Pons (tissue), 1 donor: ENCODE measurements around the gene CNMD.

ENCODE experiments used
- DNase-seq: peaks from one replicate; pipeline ENCODE4 v3.0.0-alpha.2; 2016; ENCODE audit warnings: low spot score

CNMD gene

DNA sequence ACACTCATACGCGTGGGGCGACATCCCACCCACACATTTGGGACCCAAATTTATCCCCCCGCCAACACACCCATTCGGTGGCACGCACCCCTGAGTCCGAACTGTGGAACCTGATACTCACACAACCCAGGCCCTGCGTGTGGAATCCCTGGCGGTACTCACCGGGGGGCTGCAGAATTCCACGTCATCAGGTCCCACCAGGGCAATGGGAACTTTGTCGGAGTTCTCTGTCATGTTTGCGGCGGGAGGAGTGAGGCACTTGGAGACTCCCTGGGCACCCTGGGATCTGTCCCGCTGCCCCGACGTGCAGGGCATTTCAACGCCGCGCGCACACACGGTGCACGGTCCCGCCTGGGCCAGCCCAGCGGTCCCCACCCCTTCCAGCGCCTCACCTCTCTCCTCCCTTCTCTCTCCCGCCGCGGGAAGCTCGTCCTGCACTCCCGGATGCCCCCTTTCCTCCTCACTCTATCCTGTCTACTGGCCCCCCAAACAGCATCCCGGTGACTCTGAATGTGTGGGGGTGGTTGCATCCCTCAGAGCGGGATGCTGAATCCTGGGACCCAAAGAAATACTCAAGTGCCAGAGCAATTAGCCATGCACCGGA lies at the start of gene CNMD:
CNMD (minus strand) TSS at position 353 of the 604 bp plus-strand sequence; CDS start at position 234, 119 bp downstream.
- DNase-seq, result no peak

DNA sequence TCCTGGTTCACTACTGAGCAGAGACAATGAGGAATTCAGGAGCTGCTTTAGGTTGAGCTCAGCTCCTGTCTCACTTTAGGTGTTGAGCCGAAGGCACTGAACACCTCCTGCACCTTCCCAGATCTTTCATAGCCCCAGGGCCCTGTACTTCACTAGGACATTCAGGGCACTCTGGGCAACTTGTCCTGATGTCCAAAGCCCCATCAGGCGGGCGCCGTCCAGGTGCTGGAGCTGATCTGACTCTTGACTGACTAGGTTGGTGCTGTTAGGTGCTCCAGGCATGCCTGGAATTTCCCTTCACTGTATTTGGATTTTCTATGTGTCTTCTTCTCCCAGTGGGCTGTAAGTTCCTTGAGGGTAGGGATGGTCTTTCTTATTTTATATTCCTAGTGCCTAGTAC lies 48.4 kb upstream of the CNMD start:
- no peak for DNase-seq

DNA sequence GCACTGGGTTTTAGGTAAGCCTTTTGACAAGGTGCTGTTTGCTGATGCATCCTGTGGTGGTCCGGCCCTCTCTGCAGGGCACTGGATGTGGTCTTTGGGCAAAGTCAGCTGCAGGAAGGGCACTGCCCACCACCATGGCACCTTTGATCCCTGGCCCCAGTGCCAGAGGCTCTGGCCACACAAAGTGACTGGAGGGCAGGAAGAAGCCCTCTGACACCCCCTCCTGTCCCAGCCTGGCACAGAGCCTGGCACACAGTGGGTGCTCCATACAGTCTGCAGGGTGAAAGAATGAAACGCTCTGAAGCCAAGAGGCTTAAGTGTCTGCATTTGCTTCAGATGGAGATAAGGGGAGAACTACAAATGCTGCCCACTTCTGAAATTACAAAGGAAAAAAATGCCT lies 47.6 kb upstream of the CNMD start:
- no peak for DNase-seq

DNA sequence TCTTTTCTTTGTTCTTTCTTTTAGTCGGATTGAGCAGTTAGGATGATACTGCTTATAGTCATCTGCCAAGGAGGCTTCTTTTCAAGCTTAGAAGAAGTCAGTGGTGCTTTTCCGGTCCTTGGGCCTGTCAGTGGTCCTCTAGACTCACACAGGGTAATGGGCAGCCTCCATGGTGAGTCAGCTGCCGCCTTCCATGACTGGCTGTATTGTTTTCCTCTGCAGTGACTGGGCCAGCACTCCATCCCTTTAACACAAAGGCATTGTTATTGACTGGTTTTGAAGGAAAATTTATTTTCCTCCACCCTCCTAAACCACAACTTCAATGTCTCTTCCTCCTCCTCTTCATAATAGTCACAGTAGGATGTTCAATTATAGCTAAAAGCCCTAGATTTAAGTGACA lies 47.1 kb upstream of the CNMD start:
- peak; percentile 94 for DNase-seq

DNA sequence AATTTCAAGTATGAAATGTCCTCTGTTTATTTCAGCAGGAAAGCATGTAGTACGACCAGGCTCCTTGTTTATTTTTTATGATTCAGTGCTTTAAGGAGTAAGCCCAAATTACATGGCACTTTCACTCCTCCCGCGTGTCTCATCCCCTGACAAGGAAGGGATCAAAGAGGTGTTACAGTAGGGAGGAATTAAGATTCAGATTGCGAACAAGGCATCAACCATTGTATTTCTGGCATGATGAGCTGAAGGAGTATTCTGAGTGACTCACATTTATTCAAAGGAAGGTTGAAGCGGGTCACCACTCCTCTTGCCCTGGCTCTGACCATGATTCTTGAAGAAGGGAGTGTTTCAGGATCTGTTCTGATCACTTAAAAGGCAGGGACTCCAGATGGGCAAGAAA lies 46.1 kb upstream of the CNMD start:
- DNase-seq, result no peak

GRCh38 chr13:52784591-52785340 lies 45.1 kb upstream of the CNMD start:
- DNase-seq, result no peak

DNA sequence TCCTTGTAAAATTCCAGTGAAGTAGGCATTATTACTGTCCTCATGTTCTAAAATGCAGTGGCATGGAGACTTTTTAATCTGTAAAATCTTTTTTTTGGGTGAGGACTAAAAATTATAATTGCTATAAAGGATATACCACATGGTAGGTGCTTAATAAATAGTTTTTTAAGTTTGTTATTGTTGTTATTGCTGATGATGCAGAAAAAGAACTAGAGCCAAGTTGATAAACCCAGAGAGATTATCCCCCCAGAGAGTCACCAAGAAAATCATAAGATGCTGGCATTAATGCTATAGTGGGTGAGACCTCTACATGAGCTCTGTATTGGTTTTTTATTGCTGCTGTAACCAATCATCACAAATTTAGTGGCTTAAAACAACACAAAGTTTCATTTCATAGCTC lies 44.3 kb upstream of the CNMD start:
- DNase-seq, result no peak

GRCh38 chr13:52782471-52783448 lies 43.1 kb upstream of the CNMD start:
- DNase-seq, result no peak

DNA sequence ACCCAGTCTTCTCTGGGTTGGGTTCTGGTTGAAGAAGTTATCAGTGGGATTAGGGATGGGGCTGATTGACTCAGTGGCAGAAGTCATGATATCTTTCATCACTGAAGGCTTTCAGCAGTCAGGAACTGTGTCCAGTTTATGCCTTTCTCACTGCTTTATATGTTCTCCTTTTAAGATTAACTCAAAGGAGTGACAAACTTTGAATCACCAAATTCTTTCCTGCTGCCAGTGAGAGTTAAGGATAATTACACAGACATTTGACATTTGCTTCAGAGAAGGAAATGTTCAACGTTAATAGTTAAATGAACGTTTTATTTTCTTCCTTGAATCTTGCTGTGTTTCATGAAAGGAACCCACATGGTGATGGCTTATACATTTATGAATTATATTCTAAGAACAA lies 41.0 kb upstream of the CNMD start:
- DNase-seq, result no peak

DNA sequence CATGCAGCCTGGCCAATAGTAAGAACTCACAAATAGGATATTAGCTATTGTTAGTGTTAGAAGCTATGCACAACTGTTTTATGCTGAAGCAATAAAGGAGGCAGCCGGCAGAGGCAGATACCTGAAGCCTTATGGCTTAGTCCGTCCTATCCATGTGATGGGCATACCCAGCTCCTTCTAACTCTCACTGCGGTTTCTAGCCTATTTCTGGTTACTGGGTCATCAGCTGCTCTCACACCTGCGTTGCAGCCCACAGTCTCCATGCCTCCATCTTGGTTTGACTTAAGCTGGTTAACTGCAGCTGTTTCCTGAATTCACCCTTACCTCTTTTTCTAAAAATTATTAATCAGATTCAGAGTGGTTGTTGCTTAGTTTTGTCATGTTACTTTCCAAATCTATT lies 40.5 kb upstream of the CNMD start:
- no peak for DNase-seq

- peak; percentile 65 for DNase-seq
These were observed 39.5 kb upstream of the CNMD start for GRCh38 chr13:52779103-52779502.

DNA sequence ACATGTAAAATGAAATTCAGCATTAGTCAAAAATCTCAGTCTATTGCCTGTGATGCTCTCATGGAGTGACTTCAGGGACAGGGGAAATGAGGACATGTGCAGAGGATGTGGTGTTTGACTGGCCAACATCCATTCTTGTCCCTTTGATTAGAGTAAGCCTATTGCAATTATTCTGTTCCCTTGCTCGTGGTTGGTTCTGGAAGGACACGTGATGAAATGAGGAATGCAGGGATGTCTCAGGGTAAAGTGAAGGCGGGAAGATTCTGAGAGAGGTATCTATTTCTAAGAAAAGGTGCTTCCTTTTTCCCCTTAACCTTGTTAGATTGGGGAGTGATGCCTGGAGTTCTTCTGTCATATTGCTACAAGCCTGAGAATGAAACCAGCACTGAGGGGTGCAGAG lies 37.1 kb upstream of the CNMD start:
- no peak for DNase-seq

DNA sequence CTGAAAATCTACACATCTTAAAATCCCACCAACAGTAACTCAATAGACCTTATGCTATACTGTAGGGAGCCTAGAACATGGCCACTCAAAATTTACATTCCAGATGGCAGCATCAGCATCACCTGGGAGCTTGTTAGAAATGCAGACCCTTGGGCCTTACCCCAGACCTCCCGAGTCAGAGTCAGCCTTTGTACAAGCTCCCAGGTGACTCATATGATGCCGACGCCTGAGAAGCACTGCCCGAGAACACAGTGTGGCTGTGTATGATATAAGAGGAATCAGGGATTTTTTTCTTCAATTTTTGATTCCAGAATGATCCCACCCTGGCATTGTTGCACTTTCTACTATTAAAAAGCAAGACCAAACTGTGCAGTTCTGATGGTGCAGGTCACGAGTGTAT lies 35.9 kb upstream of the CNMD start:
- DNase-seq, result no peak

- DNase-seq, result no peak
These were observed 28.4 kb upstream of the CNMD start for GRCh38 chr13:52767949-52768516.

- DNase-seq, result no peak
These were observed 26.2 kb upstream of the CNMD start for GRCh38 chr13:52765611-52766390.

DNA sequence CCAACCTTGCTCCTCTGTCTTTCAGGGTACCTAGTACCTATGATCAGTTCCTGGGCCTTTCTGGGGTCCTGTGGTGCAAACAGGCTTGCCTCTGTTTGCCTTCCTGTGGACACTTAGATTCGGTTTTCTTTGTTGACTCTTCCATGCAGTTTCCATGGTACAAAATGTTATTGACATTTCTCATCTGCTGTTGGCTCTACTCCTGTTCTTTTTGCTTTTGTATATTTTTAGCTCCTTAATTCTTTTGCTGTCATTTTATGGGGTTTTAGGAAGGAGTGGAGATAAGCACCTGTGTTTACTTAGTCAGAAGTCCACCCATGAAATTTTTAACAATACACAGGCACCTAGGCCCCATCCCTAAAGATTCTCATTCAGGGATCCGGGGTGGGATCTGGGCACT lies 20.5 kb upstream of the CNMD start:
- DNase-seq, result no peak

GRCh38 chr13:52758114-52758513 lies 18.5 kb upstream of the CNMD start:
- no peak for DNase-seq

DNA sequence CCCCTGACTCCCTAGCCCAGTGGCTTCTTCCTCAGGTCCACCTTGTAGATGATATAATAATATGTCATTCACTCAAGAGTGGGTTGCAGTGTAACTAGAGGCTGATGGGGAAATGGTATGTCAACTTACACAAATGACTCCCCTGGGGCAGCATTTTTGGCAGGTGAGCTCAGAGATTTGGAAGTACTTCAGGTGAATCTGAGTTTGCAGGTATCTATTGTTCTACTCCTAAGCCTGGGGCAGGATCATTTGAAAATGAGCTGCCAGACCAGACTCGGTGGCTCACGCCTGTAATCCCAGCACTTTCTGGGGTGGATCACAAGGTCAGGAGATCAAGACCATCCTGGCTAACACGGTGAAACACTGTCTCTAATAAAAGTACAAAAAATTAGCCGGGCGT lies 11.6 kb upstream of the CNMD start:
- DNase-seq, result no peak

DNA sequence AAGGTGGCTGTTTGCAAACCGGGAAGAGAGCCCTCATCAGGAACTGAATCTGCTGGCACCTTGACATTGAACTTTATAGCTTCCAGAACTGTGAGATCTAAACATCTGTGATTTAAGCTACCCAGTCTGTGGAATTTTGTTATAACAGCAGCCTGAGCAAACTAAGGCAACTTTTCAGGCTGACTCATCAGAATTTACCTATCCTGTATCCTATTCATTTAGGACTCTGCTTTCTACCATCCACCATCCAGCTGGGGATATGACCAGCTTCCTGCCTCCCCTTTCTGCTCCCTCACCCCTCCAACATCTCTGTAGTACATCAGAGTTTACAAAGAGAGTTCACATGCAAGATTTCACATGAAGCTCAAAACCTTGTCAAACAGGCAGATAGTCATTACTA lies 11.1 kb upstream of the CNMD start:
- no peak for DNase-seq

DNA sequence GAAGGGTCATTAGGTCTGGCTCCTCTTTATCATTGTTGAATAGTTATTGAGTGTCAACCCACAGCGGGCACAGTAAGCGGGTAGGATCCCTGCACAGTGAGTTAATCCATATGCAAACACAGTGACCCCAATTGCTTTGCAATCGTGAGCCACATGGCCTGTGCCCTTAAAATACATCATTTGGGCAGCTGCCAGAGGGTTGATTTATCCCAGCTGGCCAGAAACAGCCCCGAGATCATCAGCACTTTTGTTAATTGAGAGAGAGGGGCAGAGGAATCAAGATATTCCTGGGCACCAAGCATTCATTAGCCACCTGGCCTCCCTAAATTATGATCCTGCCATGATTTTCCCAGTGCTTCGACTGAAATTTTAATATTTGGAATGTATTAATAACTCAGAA lies 9.8 kb upstream of the CNMD start:
- no peak for DNase-seq

GRCh38 chr13:52746141-52746540 lies 6.5 kb upstream of the CNMD start:
- DNase-seq, result no peak
